ENCODE data around the gene COX4I1. TPM values are rescaled to one million over a fixed set of nuclear protein-coding genes. Genes with fewer than 3 reads are reported as not detected.

COX4I1 gene
- total RNA-seq, 2 experiments from 2014 or later = 515 to 543 TPM

GRCh38 chr16:85808926-85809325, 9.4 kb downstream of the COX4I1 start:
- Mint-ChIP-seq H3K4me3 (no peak overlapping the region), H3K4me1 (ENCODE audit: low read depth) (peaks cover 2% of the 10 kb centered on the region), H3K9me3 (no peaks in the 10 kb centered on the region), H3K27ac (no peak overlapping the region), H3K27me3 (peaks cover 11% of the 10 kb centered on the region), H3K36me3 (ENCODE audit: low read depth) (peaks cover 26% of the 10 kb centered on the region)
- DNase-seq (no peak), ATAC-seq (no peak)
- intact Hi-C loops (cut with micrococcal nuclease) = no loop called here
- TF ChIP-seq, protein P1, sequence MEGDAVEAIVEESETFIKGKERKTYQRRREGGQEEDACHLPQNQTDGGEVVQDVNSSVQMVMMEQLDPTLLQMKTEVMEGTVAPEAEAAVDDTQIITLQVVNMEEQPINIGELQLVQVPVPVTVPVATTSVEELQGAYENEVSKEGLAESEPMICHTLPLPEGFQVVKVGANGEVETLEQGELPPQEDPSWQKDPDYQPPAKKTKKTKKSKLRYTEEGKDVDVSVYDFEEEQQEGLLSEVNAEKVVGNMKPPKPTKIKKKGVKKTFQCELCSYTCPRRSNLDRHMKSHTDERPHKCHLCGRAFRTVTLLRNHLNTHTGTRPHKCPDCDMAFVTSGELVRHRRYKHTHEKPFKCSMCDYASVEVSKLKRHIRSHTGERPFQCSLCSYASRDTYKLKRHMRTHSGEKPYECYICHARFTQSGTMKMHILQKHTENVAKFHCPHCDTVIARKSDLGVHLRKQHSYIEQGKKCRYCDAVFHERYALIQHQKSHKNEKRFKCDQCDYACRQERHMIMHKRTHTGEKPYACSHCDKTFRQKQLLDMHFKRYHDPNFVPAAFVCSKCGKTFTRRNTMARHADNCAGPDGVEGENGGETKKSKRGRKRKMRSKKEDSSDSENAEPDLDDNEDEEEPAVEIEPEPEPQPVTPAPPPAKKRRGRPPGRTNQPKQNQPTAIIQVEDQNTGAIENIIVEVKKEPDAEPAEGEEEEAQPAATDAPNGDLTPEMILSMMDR (IDR thresholded peaks at IDR 0.05) = no peak
- POLR2A ChIA-PET = no interaction called here
- CTCF ChIA-PET = interaction anchor here (1.2 to 2.8 kb wide), 2 partner anchors 10 to 12 kb away, joined by 6 to 16 read pairs; no protein-coding TSS in a partner anchor

DNA sequence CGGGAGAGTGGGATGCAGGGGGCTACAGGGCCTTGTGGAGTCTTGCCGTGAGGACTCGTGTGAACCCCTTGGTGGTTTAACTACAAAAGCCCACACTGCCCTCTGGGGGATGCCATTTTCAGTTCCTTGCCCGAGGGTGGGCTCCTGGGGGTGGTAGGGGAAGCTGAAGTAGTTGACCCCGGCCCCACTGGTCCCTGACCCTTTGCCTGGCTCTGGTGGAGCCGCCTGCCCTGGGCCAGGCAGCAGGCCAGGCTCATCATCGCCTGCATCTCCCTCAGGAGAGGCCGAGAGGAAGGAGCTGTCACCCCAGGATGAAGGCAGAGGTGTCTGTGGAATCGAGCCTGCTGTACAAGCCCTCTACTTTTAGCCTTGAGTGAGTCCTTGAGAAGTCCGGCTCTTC, 10.2 kb downstream of the COX4I1 start:
- peaks cover 11% of the 10 kb centered on the region for H3K27me3 Mint-ChIP-seq
- POLR2A ChIA-PET = interaction anchor here (1.8 kb wide), 1 partner anchor 12 kb away, joined by 6 read pairs; no protein-coding TSS in a partner anchor

DNA sequence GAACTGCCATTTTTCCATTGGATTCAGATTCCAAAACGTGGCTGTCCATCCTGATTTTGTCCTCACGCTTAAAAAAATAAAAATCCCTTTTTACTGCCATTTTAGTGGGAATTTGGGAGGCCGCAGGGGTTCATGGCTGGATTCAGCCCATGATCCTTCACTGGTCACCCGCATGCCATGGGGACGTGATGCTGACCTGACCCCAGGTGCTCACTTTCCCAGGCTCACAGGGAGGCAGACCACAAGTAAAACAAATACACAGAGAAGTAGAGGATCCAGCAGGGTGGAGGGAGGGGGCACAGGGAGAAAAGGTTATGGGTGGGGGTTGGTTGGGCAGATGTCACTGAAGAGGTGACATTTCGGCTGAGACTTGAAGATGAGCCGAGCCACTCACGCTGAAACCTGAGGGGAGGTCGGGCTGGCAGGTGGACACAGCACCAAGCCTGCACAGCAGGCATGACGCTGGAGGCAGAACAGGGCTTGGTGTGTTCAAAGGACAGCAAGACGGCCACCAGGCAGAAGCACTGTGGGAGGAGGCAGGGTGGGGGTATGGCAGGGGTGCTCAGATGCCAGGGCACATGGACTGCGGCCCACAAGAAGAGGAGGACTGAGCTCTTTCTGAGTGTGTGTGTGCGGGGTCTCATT, 10.7 kb downstream of the COX4I1 start:
- no peak overlapping the region for H3K4me3 Mint-ChIP-seq
- TF ChIP-seq, protein P1 (IDR thresholded peaks at IDR 0.05) = no peak
- no peaks in the 10 kb centered on the region for H3K4me1 Mint-ChIP-seq (ENCODE audit: low read depth)
- no peak overlapping the region for H3K27ac Mint-ChIP-seq
- ChIA-PET POLR2A (interaction anchor here (1.8 kb wide), 1 partner anchor 12 kb away, joined by 6 read pairs; no protein-coding TSS in a partner anchor), CTCF (interaction anchor here (0.9 to 2.8 kb wide), 5 partner anchors 9 to 84 kb away, joined by 4 to 16 read pairs (median 6); no protein-coding TSS in a partner anchor)
- H3K27me3 Mint-ChIP-seq = peaks cover 11% of the 10 kb centered on the region
- ATAC-seq (no peak), DNase-seq (no peak)
- intact Hi-C loops (cut with micrococcal nuclease) = no loop called here
- no peaks in the 10 kb centered on the region for H3K9me3 Mint-ChIP-seq
- peaks cover 16% of the 10 kb centered on the region for H3K36me3 Mint-ChIP-seq (ENCODE audit: low read depth)

More for the DNA sequence above, 10.2 kb downstream of the COX4I1 start:
- TF ChIP-seq, protein P1 (IDR thresholded peaks at IDR 0.05) = no peak
- intact Hi-C loops (cut with micrococcal nuclease) = no loop called here
- Mint-ChIP-seq H3K4me3 (no peak overlapping the region), H3K4me1 (ENCODE audit: low read depth) (no peaks in the 10 kb centered on the region), H3K36me3 (ENCODE audit: low read depth) (peaks cover 22% of the 10 kb centered on the region), H3K9me3 (no peaks in the 10 kb centered on the region), H3K27ac (no peak overlapping the region)
- CTCF ChIA-PET = interaction anchor here (1.2 to 2.8 kb wide), 2 partner anchors 9 to 12 kb away, joined by 6 to 16 read pairs; no protein-coding TSS in a partner anchor
- ATAC-seq (no peak), DNase-seq (no peak)

DNA sequence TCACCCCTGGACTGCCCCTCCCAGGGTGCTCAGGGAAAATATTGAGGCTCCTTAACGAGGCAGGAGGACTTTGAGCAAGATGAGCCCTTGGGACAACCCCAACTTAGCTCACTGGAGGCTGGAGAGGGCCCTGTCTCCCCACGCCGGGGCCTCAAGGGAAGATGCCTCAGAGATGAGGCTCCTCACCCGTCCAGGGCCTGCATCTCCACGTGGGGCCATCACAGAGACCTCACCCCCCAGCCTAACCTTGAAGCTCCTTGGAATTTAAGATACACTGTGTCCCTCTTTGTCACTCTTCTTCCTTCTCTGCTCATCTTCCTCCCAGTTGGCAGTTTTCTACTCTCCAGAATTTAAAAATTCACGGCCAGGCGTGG, 11.2 kb downstream of the COX4I1 start:
- CTCF ChIA-PET = interaction anchor here (0.5 to 2.8 kb wide), 5 partner anchors 8 to 84 kb away, joined by 3 to 16 read pairs (median 5); no protein-coding TSS in a partner anchor
- DNase-seq = no peak
- Mint-ChIP-seq H3K9me3 (no peaks in the 10 kb centered on the region), H3K27me3 (peaks cover 11% of the 10 kb centered on the region), H3K4me3 (no peak overlapping the region), H3K4me1 (ENCODE audit: low read depth) (no peaks in the 10 kb centered on the region), H3K27ac (no peak overlapping the region), H3K36me3 (ENCODE audit: low read depth) (peaks cover 12% of the 10 kb centered on the region)
- intact Hi-C loops (cut with micrococcal nuclease) = no loop called here
- TF ChIP-seq, protein P1 (IDR thresholded peaks at IDR 0.05) = no peak
- ATAC-seq = no peak
- POLR2A ChIA-PET = interaction anchor here (1.8 kb wide), 1 partner anchor 13 kb away, joined by 6 read pairs; no protein-coding TSS in a partner anchor

Data from activated CD8-positive, alpha-beta T cell treated with anti-CD3 and anti-CD28 coated beads for 36 hours (primary cell).